GM06990 (cell line): ENCODE data around the gene SCLY.

ENCODE experiments used
- DNase-seq: peaks from one replicate; pipeline ENCODE4 v3.0.0-alpha.2; 2011; ENCODE audit not compliant: insufficient read length; ENCODE audit errors: extremely low read depth
- H3K27me3 ChIP-seq: replicated peaks from 2 replicates; pipeline ENCODE4 v1.6.0; 2011; ENCODE audit warnings: low read length; ENCODE audit not compliant: control insufficient read depth, insufficient read depth
- H3K36me3 ChIP-seq: 2 replicates; pipeline ENCODE4 v1.5.1; 2011; ENCODE audit warnings: low read length; ENCODE audit not compliant: control insufficient read depth, insufficient read depth
- H3K4me3 ChIP-seq: replicated peaks from 2 replicates; pipeline ENCODE4 v1.5.1; 2011; ENCODE audit warnings: low read depth, mild to moderate bottlenecking, control low read depth, low read length
- CTCF ChIP-seq: IDR thresholded peaks from 2 replicates; pipeline ENCODE4 v1.5.1; 2011; ENCODE audit warnings: low read length, control low read depth, mild to moderate bottlenecking, inconsistent platforms; ENCODE audit not compliant: insufficient read depth, poor library complexity, severe bottlenecking

Gene SCLY

GRCh38 chr2:238100821-238101771, 40.3 kb downstream of the SCLY start:
- TF ChIP-seq CTCF: no peak
- Histone ChIP-seq H3K36me3 (no peaks in the 10 kb centered on the region; the same call in 1 of the 2 replicates), H3K4me3 (no peak overlapping the region), H3K27me3 (no peaks in the 10 kb centered on the region)
- no peak for DNase-seq

- no peaks in the 10 kb centered on the region for H3K27me3 ChIP-seq
- no peak for TF ChIP-seq CTCF
- DNase-seq: no peak
- no peak overlapping the region for H3K4me3 ChIP-seq
- H3K36me3 ChIP-seq: no peaks in the 10 kb centered on the region
Measured at GRCh38 chr2:238101891-238102841, 41.4 kb downstream of the SCLY start.

- DNase-seq: no peak
- Histone ChIP-seq H3K36me3 (no peaks in the 10 kb centered on the region), H3K4me3 (no peak overlapping the region), H3K27me3 (no peaks in the 10 kb centered on the region)
- no peak for TF ChIP-seq CTCF
Measured at GRCh38 chr2:238102865-238103264, 42.1 kb downstream of the SCLY start.

- Histone ChIP-seq H3K27me3 (no peaks in the 10 kb centered on the region), H3K36me3 (no peaks in the 10 kb centered on the region), H3K4me3 (no peak overlapping the region)
- no peak for DNase-seq
- TF ChIP-seq CTCF: no peak
Measured at GRCh38 chr2:238103465-238104225, 42.8 kb downstream of the SCLY start.

- Histone ChIP-seq H3K27me3 (no peaks in the 10 kb centered on the region), H3K36me3 (no peaks in the 10 kb centered on the region), H3K4me3 (no peak overlapping the region)
- DNase-seq: no peak
- TF ChIP-seq CTCF: no peak
Measured at GRCh38 chr2:238104226-238104690, 43.5 kb downstream of the SCLY start.
